ENCODE data around the gene GRM4.

- TF ChIP-seq SIN3A (IDR thresholded peaks at IDR 0.05; ENCODE audit: borderline replicate concordance in 2 of 2, control insufficient read depth in 1 of 2, low read depth in 2 of 2, low read length in 2 of 2) (no peak), NR3C1 (CRISPR knock-in tag; IDR thresholded peaks at IDR 0.05) (no peak), TCF7L2 (IDR thresholded peaks at IDR 0.05; ENCODE audit: low read depth, low read length) (no peak), BRF1 (IDR thresholded peaks at IDR 0.05; ENCODE audit: borderline replicate concordance, extremely low read depth, insufficient read length) (no peak), HDAC6 (IDR thresholded peaks at IDR 0.05; ENCODE audit: low read depth, low read length) (no peak), SREBF2 (CRISPR knock-in tag; IDR thresholded peaks at IDR 0.05) (no peak), PRMT5 (CRISPR knock-in tag; IDR thresholded peaks at IDR 0.05) (no peak), ZNF584 (CRISPR knock-in tag; IDR thresholded peaks at IDR 0.05; ENCODE audit: low read depth) (no peak), CEBPB (tag; IDR thresholded peaks at IDR 0.05) (no peak), HDAC2 (IDR thresholded peaks at IDR 0.05) (no peak), COPS2 (conservative IDR thresholded peaks at IDR 0.05) (no peak)
- TF ChIP-seq, protein P1, sequence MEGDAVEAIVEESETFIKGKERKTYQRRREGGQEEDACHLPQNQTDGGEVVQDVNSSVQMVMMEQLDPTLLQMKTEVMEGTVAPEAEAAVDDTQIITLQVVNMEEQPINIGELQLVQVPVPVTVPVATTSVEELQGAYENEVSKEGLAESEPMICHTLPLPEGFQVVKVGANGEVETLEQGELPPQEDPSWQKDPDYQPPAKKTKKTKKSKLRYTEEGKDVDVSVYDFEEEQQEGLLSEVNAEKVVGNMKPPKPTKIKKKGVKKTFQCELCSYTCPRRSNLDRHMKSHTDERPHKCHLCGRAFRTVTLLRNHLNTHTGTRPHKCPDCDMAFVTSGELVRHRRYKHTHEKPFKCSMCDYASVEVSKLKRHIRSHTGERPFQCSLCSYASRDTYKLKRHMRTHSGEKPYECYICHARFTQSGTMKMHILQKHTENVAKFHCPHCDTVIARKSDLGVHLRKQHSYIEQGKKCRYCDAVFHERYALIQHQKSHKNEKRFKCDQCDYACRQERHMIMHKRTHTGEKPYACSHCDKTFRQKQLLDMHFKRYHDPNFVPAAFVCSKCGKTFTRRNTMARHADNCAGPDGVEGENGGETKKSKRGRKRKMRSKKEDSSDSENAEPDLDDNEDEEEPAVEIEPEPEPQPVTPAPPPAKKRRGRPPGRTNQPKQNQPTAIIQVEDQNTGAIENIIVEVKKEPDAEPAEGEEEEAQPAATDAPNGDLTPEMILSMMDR (IDR thresholded peaks at IDR 0.05 in 2 of 3, conservative IDR thresholded peaks at IDR 0.05 in 1 of 3; ENCODE audit: insufficient read depth in 2 of 3, low read depth in 1 of 3, low read length in 3 of 3), result no peak
Observed at GRCh38 chr6:33985313-33985751, 160.6 kb downstream of the GRM4 start.
